ENCODE results near the gene GPATCH4. TPM values are rescaled to one million over a fixed set of nuclear protein-coding genes. Genes with fewer than 3 reads are reported as not detected.

The GPATCH4 gene
- total RNA-seq, 1 experiment from 2014 or later = 71.7 TPM

DNA sequence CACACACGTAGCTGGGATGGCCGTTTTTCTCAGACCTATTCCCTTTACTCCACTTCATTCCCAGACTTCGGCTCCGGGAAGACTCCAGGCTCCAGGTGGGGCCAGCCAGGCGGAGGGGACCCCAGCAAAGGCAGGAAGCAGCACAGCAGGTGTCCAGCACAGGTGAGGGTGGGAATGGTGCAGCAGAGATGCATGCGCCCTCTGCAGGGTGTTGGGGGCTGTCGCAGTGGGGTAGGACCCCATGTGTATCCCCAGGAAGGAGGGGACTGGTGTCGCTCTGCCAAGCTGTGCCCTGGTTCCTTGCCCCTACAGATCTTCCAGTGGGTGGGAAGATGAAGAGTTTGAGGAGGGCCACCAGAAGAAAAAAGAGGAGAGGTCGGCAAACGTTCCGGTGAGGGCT, 16.5 kb downstream of the GPATCH4 start:
- H3K9me3 ChIP-seq (ENCODE audit: control insufficient read depth, low read depth, low read length) = no peaks in the 10 kb centered on the region
- H3K18ac ChIP-seq (ENCODE audit: insufficient read length, low read depth, low read length) = no peak overlapping the region
- H2BK20ac ChIP-seq (ENCODE audit: low read depth, low read length, poor library complexity, severe bottlenecking) = no peak overlapping the region
- no peak overlapping the region for H4K91ac ChIP-seq (ENCODE audit: insufficient read length, low read depth, low read length)
- no peaks in the 10 kb centered on the region; the same call in 1 of the 2 replicates for H3K27me3 ChIP-seq (ENCODE audit: insufficient read depth, low read length)
- peaks cover 19% of the 10 kb centered on the region in 2 experiments for H3K4me1 Mint-ChIP-seq
- H4K20me1 ChIP-seq (ENCODE audit: control insufficient read depth, insufficient read depth, insufficient read length) = no peaks in the 10 kb centered on the region
- no peaks in the 10 kb centered on the region for H3K79me2 ChIP-seq (ENCODE audit: insufficient read depth, low read length)
- H3K23me2 ChIP-seq (ENCODE audit: insufficient read length, low read depth, low read length, poor library complexity, severe bottlenecking) = no peaks in the 10 kb centered on the region
- peak; percentile 87 for DNase-seq
- H3K79me1 ChIP-seq (ENCODE audit: insufficient read depth, low read depth, low read length, poor library complexity, severe bottlenecking) = no peaks in the 10 kb centered on the region
- TF ChIP-seq CTCF (conservative IDR thresholded peaks at IDR 0.05) = peak; percentile 70; the same call in 2 of the 3 replicates
- no peak overlapping the region for H2AFZ ChIP-seq (ENCODE audit: low read length)
- H3K27ac ChIP-seq (ENCODE audit: insufficient read length, low read depth, low read length) = no peak overlapping the region
- H3K4me2 ChIP-seq (ENCODE audit: insufficient read depth, insufficient read length, low read length) = peak overlapping the region; percentile 15
- peak overlapping the region in 1 of 3 experiments; percentile 75; a peak in 1 of 7 replicates for H3K27ac Mint-ChIP-seq
- no peaks in the 10 kb centered on the region for H3K9me3 Mint-ChIP-seq
- H4K5ac ChIP-seq (ENCODE audit: insufficient read length, low read depth, low read length) = no peak overlapping the region
- H2AK5ac ChIP-seq (ENCODE audit: insufficient read length, low read length) = no peak overlapping the region
- peak overlapping the region; percentile 26 to 27; a peak in 2 of 5 replicates for H3K4me3 Mint-ChIP-seq
- H3K4ac ChIP-seq (ENCODE audit: low read depth, low read length) = no peak overlapping the region
- no peaks in the 10 kb centered on the region; the same call in 1 of the 2 replicates for H3K4me1 ChIP-seq (ENCODE audit: insufficient read depth, low read length)
- no CpG with 5 or more reads among the region's 11 CpGs for WGBS (ENCODE audit: extremely low coverage, insufficient read length, low lambda C conversion rate)
- no peak overlapping the region for H2BK12ac ChIP-seq (ENCODE audit: insufficient read length, low read depth, low read length)
- no peak overlapping the region for H4K8ac ChIP-seq (replicated peaks; ENCODE audit: insufficient read length, low read depth, low read length)
- H3K23ac ChIP-seq (ENCODE audit: insufficient read length, low read depth, low read length) = no peak overlapping the region
- H2BK15ac ChIP-seq (ENCODE audit: low read depth, low read length) = no peak overlapping the region
- no peaks in the 10 kb centered on the region for H3K36me3 Mint-ChIP-seq (ENCODE audit: insufficient read depth in 1 of 3, low read depth in 3 of 3)
- H3K9ac ChIP-seq (ENCODE audit: extremely low read depth, insufficient read length, low read length) = no peak overlapping the region
- no peak overlapping the region for H2BK120ac ChIP-seq (ENCODE audit: low read depth, low read length, poor library complexity, severe bottlenecking)
- H3K56ac ChIP-seq (ENCODE audit: insufficient read length, low read depth, low read length) = no peak overlapping the region
- no peak overlapping the region for H3T11ph ChIP-seq (ENCODE audit: low read length)
- no peak overlapping the region for H2BK5ac ChIP-seq (ENCODE audit: insufficient read length, low read length)
- 0 out of 2 replicates have a peak, but pooled peaks cover 2% of the 10 kb centered on the region for H3K27me3 Mint-ChIP-seq (ENCODE audit: low read depth)
- H3K14ac ChIP-seq (ENCODE audit: insufficient read depth, low read length) = no peak overlapping the region
